Measurements from ENCODE around the gene TPSB2. TPM values are rescaled to one million over a fixed set of nuclear protein-coding genes. Genes with fewer than 3 reads are reported as not detected.
A peak's percentile ranks its signal among the peaks of the same experiment; 100 is the strongest.

Gene TPSB2
- total and polyA plus RNA-seq, 9 of the 15 experiments (the other 6 are each of a cell fraction or from before 2014, with no cell fraction given), result 0.18 TPM; not detected in 8

DNA sequence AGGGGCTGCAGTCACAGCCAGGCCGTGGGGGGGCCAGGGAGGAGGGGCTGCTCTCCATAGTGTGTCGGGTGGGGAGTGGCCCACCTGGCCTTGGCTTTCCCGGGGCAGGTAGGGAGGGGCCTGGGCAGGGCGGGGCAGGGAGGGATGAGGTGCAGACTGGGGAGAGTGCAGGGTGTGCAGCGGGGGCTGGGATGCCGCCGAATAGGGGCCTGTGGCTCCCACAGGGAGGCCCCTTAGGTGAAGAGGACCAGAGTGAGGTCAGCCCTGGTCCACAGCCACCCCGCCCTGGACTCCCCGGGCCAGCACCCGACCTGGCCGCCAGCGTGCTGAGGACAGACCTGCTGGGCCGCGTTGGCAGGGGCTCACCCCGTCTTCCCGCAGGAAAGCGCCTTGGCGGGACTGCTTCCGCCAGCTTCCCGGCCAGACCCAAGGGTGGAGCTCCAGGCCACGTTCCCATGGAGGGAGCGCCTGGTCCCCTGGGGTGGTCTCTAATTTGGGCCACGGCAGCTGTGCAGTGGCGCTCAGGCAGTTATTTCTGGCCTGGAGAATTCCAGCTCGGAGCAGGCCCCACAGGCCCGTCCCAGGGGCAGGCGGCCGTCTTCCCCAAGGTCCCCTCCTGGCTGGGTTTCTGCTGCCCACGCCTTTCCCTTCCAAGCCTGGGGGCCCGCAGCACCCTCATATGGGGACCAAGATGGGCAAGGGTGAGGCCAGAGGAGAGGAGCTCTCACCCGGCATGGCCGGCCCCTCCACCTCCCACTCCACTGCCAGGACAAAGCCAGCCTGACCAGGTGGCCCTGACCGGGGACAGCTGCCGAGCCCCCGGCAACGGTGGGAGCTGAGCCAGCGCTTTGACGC, 49.2 kb downstream of the TPSB2 start:
- WGBS (ENCODE audit: insufficient coverage, low coverage, missing lambda C conversion rate), result 8% methylated on average over 24 of the region's 38 CpGs
- H2AFZ ChIP-seq (ENCODE audit: low read depth, low read length), result no peak overlapping the region
- peaks cover 23 to 76% of the 10 kb centered on the region in 2 experiments; a peak in 3 of 5 replicates for H3K27me3 ChIP-seq (ENCODE audit: control insufficient read depth in 2 of 2, insufficient read depth in 2 of 2, low read length in 2 of 2)
- in situ Hi-C loops (cut with MboI) (no loop called here), intact Hi-C loops (cut with micrococcal nuclease) (no loop called here)
- peaks cover 0 to 71% of the 10 kb centered on the region in 2 experiments; a peak in 2 of 5 replicates for H3K4me1 ChIP-seq (replicated peaks in 1 of 2; ENCODE audit: control insufficient read depth in 2 of 2, insufficient read depth in 2 of 2, low read length in 2 of 2)
- H4K20me1 ChIP-seq (replicated peaks; ENCODE audit: control insufficient read depth, insufficient read depth, low read length), result peaks cover 12% of the 10 kb centered on the region; the same call in 1 of the 2 replicates
- H3K9ac ChIP-seq (ENCODE audit: insufficient read depth in 1 of 2, low read depth in 2 of 2, low read length in 2 of 2), result no peak overlapping the region; a peak in 1 of 4 replicates
- no peaks in the 10 kb centered on the region for H3K9me3 ChIP-seq (replicated peaks; ENCODE audit: control insufficient read depth, insufficient read depth, low read depth, low read length)
- DNase-seq (ENCODE audit: extremely low read depth in 1 of 4, low spot score in 3 of 4), result no peak
- CTCF ChIA-PET (ENCODE audit: low intra/inter-chr PET ratio), result no interaction called here
- no peak overlapping the region for H3K27ac ChIP-seq (ENCODE audit: extremely low read depth, low read depth, low read length)
- no peaks in the 10 kb centered on the region for H3K36me3 ChIP-seq (ENCODE audit: control insufficient read depth, insufficient read depth, low read length)
- H3K4me2 ChIP-seq (ENCODE audit: insufficient read depth, low read length), result no peak overlapping the region
- H3K9me1 ChIP-seq (ENCODE audit: control insufficient read depth, insufficient read depth, low read length), result no peaks in the 10 kb centered on the region
- BruUV-seq (replicated peaks), result no TSS peak
- no peak for ATAC-seq
- TF ChIP-seq, protein P1, sequence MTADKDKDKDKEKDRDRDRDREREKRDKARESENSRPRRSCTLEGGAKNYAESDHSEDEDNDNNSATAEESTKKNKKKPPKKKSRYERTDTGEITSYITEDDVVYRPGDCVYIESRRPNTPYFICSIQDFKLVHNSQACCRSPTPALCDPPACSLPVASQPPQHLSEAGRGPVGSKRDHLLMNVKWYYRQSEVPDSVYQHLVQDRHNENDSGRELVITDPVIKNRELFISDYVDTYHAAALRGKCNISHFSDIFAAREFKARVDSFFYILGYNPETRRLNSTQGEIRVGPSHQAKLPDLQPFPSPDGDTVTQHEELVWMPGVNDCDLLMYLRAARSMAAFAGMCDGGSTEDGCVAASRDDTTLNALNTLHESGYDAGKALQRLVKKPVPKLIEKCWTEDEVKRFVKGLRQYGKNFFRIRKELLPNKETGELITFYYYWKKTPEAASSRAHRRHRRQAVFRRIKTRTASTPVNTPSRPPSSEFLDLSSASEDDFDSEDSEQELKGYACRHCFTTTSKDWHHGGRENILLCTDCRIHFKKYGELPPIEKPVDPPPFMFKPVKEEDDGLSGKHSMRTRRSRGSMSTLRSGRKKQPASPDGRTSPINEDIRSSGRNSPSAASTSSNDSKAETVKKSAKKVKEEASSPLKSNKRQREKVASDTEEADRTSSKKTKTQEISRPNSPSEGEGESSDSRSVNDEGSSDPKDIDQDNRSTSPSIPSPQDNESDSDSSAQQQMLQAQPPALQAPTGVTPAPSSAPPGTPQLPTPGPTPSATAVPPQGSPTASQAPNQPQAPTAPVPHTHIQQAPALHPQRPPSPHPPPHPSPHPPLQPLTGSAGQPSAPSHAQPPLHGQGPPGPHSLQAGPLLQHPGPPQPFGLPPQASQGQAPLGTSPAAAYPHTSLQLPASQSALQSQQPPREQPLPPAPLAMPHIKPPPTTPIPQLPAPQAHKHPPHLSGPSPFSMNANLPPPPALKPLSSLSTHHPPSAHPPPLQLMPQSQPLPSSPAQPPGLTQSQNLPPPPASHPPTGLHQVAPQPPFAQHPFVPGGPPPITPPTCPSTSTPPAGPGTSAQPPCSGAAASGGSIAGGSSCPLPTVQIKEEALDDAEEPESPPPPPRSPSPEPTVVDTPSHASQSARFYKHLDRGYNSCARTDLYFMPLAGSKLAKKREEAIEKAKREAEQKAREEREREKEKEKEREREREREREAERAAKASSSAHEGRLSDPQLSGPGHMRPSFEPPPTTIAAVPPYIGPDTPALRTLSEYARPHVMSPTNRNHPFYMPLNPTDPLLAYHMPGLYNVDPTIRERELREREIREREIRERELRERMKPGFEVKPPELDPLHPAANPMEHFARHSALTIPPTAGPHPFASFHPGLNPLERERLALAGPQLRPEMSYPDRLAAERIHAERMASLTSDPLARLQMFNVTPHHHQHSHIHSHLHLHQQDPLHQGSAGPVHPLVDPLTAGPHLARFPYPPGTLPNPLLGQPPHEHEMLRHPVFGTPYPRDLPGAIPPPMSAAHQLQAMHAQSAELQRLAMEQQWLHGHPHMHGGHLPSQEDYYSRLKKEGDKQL (CRISPR knock-in tag; IDR thresholded peaks at IDR 0.05; ENCODE audit: borderline replicate concordance), result no peak
- TF ChIP-seq PREB (CRISPR knock-in tag; IDR thresholded peaks at IDR 0.05) (no peak), XRCC5 (IDR thresholded peaks at IDR 0.05; ENCODE audit: low read depth, low read length) (no peak), ZFX (CRISPR knock-in tag; IDR thresholded peaks at IDR 0.05) (0 out of 2 replicates have a peak, but pooled peaks have one; percentile 1), ZNF23 (CRISPR knock-in tag; IDR thresholded peaks at IDR 0.05) (no peak), GABPB1 (CRISPR knock-in tag; IDR thresholded peaks at IDR 0.05) (no peak)
- TF ChIP-seq, protein P2, sequence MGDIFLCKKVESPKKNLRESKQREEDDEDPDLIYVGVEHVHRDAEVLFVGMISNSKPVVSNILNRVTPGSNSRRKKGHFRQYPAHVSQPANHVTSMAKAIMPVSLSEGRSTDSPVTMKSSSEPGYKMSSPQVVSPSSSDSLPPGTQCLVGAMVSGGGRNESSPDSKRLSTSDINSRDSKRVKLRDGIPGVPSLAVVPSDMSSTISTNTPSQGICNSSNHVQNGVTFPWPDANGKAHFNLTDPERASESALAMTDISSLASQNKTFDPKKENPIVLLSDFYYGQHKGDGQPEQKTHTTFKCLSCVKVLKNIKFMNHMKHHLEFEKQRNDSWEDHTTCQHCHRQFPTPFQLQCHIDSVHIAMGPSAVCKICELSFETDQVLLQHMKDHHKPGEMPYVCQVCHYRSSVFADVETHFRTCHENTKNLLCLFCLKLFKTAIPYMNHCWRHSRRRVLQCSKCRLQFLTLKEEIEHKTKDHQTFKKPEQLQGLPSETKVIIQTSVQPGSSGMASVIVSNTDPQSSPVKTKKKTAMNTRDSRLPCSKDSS (IDR thresholded peaks at IDR 0.05; ENCODE audit: low read depth, partially characterized antibody), result no peak
- TF ChIP-seq, protein P3, sequence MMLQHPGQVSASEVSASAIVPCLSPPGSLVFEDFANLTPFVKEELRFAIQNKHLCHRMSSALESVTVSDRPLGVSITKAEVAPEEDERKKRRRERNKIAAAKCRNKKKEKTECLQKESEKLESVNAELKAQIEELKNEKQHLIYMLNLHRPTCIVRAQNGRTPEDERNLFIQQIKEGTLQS (IDR thresholded peaks at IDR 0.05), result no peak
- TF ChIP-seq, protein P3 (CRISPR knock-in tag; conservative IDR thresholded peaks at IDR 0.05), result no peak
- no peak overlapping the region for H3K4me3 ChIP-seq
- FAIRE-seq, result no peak
- POLR2A ChIA-PET, result interaction anchor here (0.6 to 1.6 kb wide), 3 partner anchors 14 to 25 kb away, joined by 3 to 6 read pairs (median 3); no protein-coding TSS in a partner anchor
- no peaks in the 10 kb centered on the region for H3K79me2 ChIP-seq (ENCODE audit: control insufficient read depth, insufficient read depth, low read length)

All from K562 (cell line).